SKM-1 treated with dmso at 0.1 percent for 144 hours (cell line): Measurements from ENCODE around the gene MARCHF9.
"Not testable (repeated sequence)": the region's sequence is repeated elsewhere in the genome, so short reads cannot be mapped to it uniquely, and the experiment has no call there.

Source experiments
- DNase-seq: peaks from one replicate; lab custom pipeline; 2025; ENCODE audit not compliant: unreplicated experiment; lab: John Stamatoyannopoulos, UW

The MARCHF9 gene, protein sequence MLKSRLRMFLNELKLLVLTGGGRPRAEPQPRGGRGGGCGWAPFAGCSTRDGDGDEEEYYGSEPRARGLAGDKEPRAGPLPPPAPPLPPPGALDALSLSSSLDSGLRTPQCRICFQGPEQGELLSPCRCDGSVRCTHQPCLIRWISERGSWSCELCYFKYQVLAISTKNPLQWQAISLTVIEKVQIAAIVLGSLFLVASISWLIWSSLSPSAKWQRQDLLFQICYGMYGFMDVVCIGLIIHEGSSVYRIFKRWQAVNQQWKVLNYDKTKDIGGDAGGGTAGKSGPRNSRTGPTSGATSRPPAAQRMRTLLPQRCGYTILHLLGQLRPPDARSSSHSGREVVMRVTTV

GRCh38 chr12:57754411-57755193 is at the start of gene MARCHF9:
TSS of gene MARCHF9 (plus strand) at chr12:57755103. CDS start at chr12:57755529, 426 bp downstream.
- DNase-seq, result no peak

DNA sequence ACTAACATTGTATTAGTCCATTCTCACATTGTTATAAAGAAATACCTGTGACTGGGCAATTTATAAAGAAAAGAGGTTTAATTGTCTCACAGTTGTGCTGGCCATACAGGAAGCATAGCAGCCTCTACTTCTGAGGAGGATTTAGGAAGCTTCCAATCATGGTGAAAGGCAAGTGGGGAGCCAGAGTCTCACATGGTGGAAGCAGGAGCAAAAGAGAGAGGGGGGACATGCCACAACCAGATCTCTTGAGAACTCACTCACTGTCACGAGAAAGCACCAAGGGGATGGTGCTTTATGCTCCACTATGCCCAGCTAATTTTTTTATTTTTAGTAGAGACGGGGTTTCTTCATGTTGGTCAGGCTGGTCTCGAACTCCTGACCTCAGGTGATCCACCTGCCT is 47.7 kb upstream of the MARCHF9 start:
- no peak for DNase-seq

DNA sequence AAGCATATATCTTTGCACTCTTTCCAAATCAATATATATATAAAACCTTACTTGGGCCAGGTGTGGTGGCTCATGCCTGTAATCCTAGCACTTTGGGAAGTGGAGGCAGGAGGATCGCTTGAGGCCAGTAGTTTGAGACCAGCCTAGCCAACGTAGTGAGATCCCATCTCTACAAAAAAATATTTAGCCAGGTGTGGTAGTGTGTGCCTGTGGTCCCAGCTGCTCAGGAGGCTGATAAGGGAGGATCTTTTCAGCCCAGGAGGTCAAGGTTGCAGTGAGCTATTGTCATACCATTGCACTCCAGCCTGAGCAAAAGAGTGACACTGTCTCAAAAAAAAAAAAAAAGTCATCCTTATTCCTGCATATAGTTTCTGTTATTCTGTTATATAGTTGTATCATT is 46.6 kb upstream of the MARCHF9 start:
- DNase-seq, result no peak

DNA sequence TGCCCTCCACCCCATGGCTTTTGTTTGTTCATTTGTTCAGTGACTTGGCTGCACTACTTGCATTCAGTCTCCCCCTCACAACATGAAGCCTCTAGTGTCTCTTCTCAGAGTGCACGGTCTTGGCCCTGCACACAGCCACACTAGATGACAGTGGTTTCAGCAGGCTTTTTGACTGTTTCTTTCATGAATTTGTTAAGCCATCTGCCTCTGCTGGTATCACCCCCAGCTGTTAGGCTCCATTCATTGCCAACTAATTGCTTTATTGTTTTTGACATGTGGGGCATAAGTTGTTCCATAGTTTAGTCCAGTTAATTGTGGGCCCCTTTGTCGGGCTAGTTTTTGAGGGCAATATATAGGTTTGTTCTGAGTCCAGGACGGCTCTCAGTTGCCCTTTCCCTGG is 42.2 kb upstream of the MARCHF9 start:
- no peak for DNase-seq

- DNase-seq, result no peak
These were observed 41.7 kb upstream of the MARCHF9 start for GRCh38 chr12:57713209-57713608.

DNA sequence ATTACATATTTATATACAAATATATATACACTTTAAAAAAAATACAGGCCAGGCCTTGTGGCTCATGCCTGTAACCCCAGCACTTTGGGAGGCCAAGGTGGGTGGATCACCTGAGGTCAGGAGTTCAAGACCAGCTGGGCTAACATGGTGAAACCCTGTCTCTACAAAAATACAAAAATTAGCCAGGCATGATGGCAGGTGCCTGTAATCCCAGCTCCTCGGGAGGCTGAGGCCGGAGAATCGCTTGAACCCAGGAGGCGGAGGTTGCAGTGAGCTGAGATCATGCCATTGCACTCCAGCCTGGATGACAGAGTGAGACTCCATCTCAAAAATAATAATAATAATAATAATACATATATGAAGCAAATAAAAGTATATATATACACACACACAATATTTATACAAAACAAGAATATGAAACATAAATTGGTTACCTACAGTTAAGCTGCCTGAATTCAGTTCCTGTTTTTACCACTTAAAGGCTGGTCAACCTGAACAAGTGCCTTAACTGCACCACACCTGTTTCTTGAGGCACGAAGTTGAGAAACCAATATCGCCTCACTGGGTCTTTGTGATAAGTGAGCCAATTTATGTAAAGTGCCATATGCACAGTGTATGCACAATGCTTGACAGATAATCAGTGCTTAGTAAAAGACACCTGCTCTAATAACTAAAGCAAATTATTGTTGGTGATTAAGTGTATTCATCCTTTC is 39.7 kb upstream of the MARCHF9 start:
- not testable (repeated sequence) for DNase-seq

- no peak for DNase-seq
These were observed 39.1 kb upstream of the MARCHF9 start for GRCh38 chr12:57715786-57716185.

DNA sequence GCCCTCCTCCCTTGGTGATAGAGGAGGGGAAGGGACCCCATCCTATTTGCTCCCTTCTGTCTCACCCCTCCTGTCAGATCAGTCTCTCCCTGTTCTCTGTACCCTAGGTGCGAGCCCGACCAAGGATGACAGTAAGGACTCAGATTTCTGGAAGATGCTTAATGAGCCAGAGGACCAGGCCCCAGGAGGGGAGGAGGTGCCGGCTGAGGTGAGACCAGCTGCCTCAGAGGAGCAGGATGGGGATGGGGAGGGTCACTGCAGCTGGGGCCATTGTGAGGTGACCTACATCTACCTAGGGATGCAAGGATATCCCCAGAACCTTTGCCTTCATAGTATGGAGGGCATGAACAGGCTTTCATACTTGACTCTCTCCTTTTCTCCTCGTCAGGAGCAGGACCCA is 38.6 kb upstream of the MARCHF9 start:
- no peak for DNase-seq

DNA sequence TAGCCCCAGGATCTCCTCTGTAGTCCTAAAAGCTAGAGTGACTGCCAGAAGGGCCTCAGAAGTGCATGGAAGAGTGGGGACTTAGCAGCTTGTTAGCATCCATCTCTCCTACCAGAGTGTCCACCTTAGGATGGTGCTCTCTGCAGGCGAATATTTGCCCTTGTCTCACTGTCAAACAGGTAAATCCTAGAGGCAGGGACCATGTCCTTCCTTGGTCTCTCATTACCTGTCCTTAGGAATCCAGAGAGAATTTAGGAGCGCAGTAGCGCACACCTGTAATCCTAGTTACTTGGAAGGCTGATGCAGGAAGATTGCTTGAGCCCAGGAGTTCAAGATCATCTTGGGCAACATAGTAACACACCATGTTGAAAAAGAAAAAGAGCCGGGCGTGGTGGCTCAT is 37.8 kb upstream of the MARCHF9 start:
- no peak for DNase-seq

DNA sequence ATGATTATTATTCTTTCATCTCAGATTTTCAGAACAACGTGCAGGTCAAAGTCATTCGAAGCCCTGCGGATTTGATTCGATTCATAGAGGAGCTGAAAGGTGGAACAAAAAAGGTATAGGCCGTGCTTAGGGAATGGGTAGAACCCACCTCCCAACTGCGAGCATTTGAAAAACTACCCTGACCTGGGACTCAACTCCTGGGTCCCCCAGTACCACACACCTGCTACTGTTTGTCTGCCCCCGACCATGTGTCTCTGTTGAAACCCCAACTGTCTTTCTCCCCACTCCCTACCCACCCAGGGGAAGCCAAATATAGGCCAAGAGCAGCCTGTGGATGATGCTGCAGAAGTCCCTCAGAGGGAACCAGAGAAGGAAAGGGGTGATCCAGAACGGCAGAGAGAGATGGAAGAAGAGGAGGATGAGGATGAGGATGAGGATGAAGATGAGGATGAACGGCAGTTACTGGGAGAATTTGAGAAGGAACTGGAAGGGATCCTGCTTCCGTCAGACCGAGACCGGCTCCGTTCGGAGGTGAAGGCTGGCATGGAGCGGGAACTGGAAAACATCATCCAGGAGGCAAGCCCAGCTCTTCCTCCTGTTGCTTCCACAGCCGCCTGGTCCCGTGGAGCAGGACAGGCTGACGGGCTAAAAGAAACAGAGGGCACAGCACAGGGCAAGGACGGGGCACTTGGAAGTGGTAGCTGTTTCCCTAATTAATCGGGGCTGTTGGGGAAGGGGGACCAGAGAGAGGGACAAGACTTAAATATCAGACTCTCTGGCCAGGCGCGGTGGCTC is 36.9 kb upstream of the MARCHF9 start:
- DNase-seq, result no peak

DNA sequence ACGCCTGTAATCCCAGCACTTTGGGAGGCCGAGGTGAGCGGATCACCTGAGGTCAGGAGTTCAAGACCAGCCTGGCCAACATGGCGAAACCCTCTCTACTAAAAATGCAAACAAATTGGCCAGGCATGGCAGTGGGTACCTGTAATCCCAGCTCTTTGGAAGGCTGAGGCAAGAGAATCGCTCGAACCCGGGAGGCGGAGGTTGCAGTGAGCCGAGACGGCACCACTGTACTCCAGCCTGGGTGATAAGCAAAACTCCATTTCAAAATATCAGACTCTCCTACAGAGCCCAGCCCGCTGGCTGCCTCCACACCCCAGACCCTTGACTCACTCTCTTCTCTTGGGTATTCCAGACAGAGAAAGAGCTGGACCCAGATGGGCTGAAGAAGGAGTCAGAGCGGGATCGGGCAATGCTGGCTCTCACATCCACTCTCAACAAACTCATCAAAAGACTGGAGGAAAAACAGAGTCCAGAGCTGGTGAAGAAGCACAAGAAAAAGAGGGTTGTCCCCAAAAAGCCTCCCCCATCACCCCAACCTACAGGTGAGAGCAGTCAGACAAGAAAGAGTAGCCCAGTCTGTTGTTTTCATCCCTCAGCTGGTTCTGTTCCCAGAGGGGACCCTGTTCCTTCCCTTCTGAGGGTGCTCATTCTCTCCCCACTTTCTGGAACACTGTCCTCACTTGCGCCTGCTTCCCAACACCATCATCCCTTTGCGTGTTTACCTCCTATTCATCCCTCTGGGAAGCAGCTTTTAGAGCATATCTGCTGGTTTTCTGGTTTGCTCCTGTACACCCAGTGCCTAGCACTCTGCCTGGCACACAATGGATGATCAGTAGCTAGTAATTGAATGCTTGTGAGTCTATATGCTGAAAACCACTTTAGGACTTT is 36.0 kb upstream of the MARCHF9 start:
- no peak for DNase-seq

DNA sequence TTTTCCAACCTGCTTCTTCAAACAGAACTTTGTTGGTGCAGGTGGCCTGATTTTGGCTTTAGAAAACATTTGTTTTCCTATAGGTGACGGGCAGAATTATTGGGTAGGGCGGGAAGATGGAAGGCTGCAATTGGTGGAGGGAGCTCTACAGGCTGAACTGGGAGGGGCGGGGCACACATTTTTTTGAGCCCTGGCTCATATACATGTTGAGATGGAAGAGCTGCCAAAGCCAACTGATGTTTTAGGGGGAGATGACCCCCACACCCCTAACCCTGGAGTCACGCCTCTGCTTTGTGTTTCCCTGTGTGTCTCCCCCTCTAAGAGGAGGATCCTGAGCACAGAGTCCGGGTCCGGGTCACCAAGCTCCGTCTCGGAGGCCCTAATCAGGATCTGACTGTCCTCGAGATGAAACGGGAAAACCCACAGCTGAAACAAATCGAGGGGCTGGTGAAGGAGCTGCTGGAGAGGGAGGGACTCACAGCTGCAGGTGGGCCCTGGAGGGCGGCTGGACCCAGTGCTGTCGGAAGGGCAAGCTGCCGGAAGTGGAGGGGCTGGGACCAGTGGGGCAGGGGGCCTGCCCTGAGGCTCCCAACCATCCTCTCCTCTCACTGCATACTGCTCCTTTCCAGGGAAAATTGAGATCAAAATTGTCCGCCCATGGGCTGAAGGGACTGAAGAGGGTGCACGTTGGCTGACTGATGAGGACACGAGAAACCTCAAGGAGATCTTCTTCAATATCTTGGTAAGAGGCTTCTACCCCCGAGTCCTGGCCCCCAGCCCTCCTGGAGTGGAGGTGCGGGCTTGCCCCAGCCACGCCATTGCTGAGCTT is 34.9 kb upstream of the MARCHF9 start:
- no peak for DNase-seq

GRCh38 chr12:57720606-57721595 is 34.0 kb upstream of the MARCHF9 start:
- DNase-seq, result no peak

DNA sequence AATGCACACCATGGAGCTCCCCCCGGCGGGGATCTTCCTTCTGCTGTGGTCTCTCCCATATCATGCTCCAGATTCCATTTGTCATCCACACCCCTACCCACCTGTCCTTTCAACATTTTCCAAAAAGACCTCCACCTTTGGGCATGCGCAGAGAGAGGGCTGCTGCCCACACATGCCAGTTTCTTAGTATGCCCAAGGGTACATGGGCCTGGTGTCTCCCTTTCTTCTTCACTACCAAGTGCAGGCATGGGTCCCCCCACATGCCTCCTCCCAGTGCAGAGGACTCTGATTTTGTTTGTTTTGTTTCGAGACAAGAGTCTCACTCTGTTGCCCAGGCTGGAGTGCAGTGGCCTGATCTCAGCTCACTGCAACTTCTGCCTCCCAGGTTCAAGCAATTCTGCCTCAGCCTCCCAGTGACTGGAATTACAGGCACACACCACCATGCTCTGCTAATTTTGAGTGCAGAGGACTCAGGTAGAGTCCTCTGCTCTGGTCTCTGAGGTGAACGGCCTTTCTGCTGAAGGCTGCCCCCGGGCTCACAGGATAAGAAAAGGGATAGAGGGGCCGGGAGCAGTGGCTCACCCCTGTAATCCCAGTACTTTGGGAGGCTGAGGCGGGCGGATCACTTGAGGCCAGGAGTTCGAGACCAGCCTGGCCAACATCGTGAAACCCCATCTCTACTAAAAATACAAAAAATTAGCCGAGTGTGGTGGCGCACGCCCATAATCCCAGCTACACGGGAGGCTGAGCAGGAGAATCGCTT is 32.9 kb upstream of the MARCHF9 start:
- not testable (repeated sequence) for DNase-seq

- no peak for DNase-seq
These were observed 31.9 kb upstream of the MARCHF9 start for GRCh38 chr12:57722716-57723629.

GRCh38 chr12:57723630-57723962 is 31.3 kb upstream of the MARCHF9 start:
- DNase-seq, result no peak
